ENCODE measurements around the gene PRDM1.

The PRDM1 gene

DNA sequence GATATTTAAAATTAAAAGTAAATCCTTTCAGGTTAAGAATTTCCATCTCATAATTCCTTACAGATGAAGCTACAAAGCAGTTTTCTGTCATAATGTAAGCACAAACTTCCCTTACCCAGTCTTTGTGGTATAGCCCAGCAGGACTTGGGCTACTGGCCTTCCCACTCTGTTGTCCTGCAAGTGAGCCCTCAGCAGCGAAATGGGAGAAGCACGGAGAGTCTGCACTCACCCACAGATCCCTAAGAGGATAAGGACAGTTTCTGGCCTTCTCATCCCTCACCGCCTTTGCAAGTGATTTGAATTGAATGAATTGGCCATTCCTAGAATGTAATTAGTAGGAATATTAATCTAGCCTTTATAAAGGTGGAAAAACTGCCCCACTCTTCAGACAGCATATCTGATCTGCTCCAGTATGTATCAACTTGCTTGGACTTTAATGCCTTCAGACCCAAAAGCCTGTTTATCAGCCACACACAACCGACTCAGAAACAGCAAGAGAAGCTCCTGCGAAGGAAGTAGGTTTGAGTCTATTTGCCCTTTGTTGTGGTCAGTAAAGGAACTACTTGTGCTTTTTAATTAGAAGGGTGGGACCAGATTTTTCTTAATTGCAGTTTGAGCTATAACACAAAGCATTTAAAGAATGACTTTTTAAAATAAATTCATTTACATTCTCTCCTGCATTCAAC, 29.9 kb upstream of the PRDM1 start:
- ChIA-PET CTCF (interaction anchor here (0.5 to 1.6 kb wide), 4 partner anchors 167 to 572 kb away, joined by 3 to 4 read pairs (median 4); no protein-coding TSS in a partner anchor), POLR2A (no interaction called here)
- no peak overlapping the region for H3K4me3 ChIP-seq (ENCODE audit: low read depth, low read length)
- TF ChIP-seq ZNF548 (tag by site-specific recombination; IDR thresholded peaks at IDR 0.05) (no peak), ZNF707 (tag by site-specific recombination; IDR thresholded peaks at IDR 0.05) (no peak), ZNF768 (tag by site-specific recombination; IDR thresholded peaks at IDR 0.05) (no peak), ZSCAN30 (tag by site-specific recombination; IDR thresholded peaks at IDR 0.05) (no peak), ZNF623 (tag by site-specific recombination; IDR thresholded peaks at IDR 0.05) (no peak), ZNF830 (tag by site-specific recombination; IDR thresholded peaks at IDR 0.05; ENCODE audit: low read depth) (no peak), EGR2 (tag by site-specific recombination; IDR thresholded peaks at IDR 0.05; ENCODE audit: low read depth) (no peak), ZNF629 (tag by site-specific recombination; IDR thresholded peaks at IDR 0.05) (no peak), ZNF473 (tag by site-specific recombination; IDR thresholded peaks at IDR 0.05) (no peak), ZNF394 (tag by site-specific recombination; IDR thresholded peaks at IDR 0.05; ENCODE audit: borderline replicate concordance) (no peak)
- TF ChIP-seq, protein P1, sequence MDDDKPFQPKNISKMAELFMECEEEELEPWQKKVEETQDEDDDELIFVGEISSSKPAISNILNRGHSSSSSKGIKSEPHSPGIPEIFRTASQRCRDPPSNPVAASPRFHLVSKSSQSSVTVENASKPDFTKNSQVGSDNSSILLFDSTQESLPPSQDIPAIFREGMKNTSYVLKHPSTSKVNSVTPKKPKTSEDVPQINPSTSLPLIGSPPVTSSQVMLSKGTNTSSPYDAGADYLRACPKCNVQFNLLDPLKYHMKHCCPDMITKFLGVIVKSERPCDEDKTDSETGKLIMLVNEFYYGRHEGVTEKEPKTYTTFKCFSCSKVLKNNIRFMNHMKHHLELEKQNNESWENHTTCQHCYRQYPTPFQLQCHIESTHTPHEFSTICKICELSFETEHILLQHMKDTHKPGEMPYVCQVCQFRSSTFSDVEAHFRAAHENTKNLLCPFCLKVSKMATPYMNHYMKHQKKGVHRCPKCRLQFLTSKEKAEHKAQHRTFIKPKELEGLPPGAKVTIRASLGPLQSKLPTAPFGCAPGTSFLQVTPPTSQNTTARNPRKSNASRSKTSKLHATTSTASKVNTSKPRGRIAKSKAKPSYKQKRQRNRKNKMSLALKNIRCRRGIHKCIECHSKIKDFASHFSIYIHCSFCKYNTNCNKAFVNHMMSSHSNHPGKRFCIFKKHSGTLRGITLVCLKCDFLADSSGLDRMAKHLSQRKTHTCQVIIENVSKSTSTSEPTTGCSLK (tag by site-specific recombination; IDR thresholded peaks at IDR 0.05): no peak
- H3K4me1 ChIP-seq (ENCODE audit: control insufficient read depth, insufficient read depth, low read length): peaks cover 3% of the 10 kb centered on the region; the same call in 1 of the 2 replicates
- no peak overlapping the region for H3K27ac ChIP-seq (ENCODE audit: extremely low read depth, low read depth, low read length)
- H3K9me3 ChIP-seq (ENCODE audit: control insufficient read depth, insufficient read depth, low read depth, low read length): no peaks in the 10 kb centered on the region
- no peaks in the 10 kb centered on the region for H3K36me3 ChIP-seq (ENCODE audit: control insufficient read depth in 2 of 2, insufficient read depth in 1 of 2, low read length in 2 of 2)

DNA sequence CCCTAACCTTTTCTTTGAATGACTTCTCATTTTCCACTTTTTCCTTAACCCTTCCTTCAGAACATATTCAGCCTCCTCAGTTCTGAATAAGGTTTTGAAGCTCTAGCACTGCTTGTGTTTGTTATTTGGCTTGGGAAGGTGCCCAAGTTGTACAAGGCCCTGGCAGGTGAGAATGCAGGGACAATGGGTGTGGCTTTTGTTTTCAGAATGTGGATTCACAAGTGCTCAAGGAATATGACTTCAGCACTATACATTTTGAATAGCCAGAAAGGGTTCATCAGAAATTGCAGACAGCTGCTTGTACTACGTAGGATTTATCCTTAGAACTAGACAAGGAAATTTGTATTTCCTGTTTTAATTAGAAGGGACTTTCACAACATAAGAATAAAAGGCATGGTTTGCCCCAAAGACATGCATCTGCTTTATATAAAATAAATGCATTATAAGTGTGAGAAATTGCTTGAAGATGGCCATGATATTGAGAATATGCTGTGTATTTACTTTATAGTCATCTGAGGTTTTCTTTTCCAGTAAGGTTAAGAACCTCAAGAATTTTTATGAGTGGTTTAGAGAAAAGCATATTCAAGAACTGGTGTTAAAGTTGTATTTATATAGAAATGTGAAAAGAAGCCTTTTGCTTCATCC, 29.3 kb upstream of the PRDM1 start:
- Histone ChIP-seq H3K9me3 (ENCODE audit: control insufficient read depth, insufficient read depth, low read depth, low read length) (no peaks in the 10 kb centered on the region), H3K27ac (ENCODE audit: extremely low read depth, low read depth, low read length) (no peak overlapping the region), H3K4me3 (ENCODE audit: low read depth, low read length) (no peak overlapping the region), H3K4me1 (ENCODE audit: control insufficient read depth, insufficient read depth, low read length) (no peaks in the 10 kb centered on the region), H3K36me3 (ENCODE audit: control insufficient read depth in 2 of 2, insufficient read depth in 1 of 2, low read length in 2 of 2) (no peaks in the 10 kb centered on the region)
- ChIA-PET CTCF (interaction anchor here (1.6 kb wide), 1 partner anchor 167 kb away, joined by 4 read pairs; no protein-coding TSS in a partner anchor), POLR2A (no interaction called here)
- no peak for TF ChIP-seq ZNF223 (tag by site-specific recombination; IDR thresholded peaks at IDR 0.05)
- TF ChIP-seq, protein P2, sequence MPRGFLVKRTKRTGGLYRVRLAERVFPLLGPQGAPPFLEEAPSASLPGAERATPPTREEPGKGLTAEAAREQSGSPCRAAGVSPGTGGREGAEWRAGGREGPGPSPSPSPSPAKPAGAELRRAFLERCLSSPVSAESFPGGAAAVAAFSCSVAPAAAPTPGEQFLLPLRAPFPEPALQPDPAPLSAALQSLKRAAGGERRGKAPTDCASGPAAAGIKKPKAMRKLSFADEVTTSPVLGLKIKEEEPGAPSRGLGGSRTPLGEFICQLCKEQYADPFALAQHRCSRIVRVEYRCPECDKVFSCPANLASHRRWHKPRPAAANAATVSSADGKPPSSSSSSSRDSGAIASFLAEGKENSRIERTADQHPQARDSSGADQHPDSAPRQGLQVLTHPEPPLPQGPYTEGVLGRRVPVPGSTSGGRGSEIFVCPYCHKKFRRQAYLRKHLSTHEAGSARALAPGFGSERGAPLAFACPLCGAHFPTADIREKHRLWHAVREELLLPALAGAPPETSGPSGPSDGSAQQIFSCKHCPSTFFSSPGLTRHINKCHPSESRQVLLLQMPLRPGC (tag by site-specific recombination; IDR thresholded peaks at IDR 0.05): no peak
- TF ChIP-seq SALL2 (tag by site-specific recombination; IDR thresholded peaks at IDR 0.05; ENCODE audit: borderline replicate concordance): no peak
- no peak for TF ChIP-seq HOXD13 (CRISPR knock-in tag; IDR thresholded peaks at IDR 0.05; ENCODE audit: borderline replicate concordance)
- TF ChIP-seq, protein P3, sequence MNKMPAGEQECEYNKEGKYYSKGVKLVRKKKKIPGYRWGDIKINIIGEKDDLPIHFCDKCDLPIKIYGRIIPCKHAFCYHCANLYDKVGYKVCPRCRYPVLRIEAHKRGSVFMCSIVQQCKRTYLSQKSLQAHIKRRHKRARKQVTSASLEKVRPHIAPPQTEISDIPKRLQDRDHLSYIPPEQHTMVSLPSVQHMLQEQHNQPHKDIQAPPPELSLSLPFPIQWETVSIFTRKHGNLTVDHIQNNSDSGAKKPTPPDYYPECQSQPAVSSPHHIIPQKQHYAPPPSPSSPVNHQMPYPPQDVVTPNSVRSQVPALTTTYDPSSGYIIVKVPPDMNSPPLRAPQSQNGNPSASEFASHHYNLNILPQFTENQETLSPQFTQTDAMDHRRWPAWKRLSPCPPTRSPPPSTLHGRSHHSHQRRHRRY (tag by site-specific recombination; IDR thresholded peaks at IDR 0.05): no peak
- no peak for TF ChIP-seq ZNF660 (tag by site-specific recombination; IDR thresholded peaks at IDR 0.05)
- TF ChIP-seq ZNF473 (tag by site-specific recombination; IDR thresholded peaks at IDR 0.05): no peak
- no peak for TF ChIP-seq HOXC10 (CRISPR knock-in tag; IDR thresholded peaks at IDR 0.05)
- no peak for TF ChIP-seq KLF1 (tag by site-specific recombination; IDR thresholded peaks at IDR 0.05)
- TF ChIP-seq ZBTB1 (tag by site-specific recombination; IDR thresholded peaks at IDR 0.05): no peak
- TF ChIP-seq ZNF560 (tag by site-specific recombination; IDR thresholded peaks at IDR 0.05; ENCODE audit: borderline replicate concordance): no peak
- no peak for TF ChIP-seq SCRT1 (tag by site-specific recombination; IDR thresholded peaks at IDR 0.05; ENCODE audit: borderline replicate concordance)
- TF ChIP-seq KLF7 (tag by site-specific recombination; IDR thresholded peaks at IDR 0.05; ENCODE audit: borderline replicate concordance): no peak
- no peak for TF ChIP-seq ZNF776 (tag by site-specific recombination; IDR thresholded peaks at IDR 0.05; ENCODE audit: borderline replicate concordance)
- TF ChIP-seq OSR2 (tag by site-specific recombination; IDR thresholded peaks at IDR 0.05): no peak
- no peak for TF ChIP-seq ZNF514 (tag by site-specific recombination; IDR thresholded peaks at IDR 0.05)
